BJ (cell line): ENCODE measurements around the gene PDS5A. TPM values are rescaled to one million over a fixed set of nuclear protein-coding genes. Genes with fewer than 3 reads are reported as not detected.
"Not testable (repeated sequence)": the region's sequence is repeated elsewhere in the genome, so short reads cannot be mapped to it uniquely, and the experiment has no call there.

Experiments used
- CTCF ChIA-PET: fragments of 350-600 bp; formaldehyde crosslinking; extraction: SDS; loops from one replicate; lab custom pipeline; 2021; ENCODE audit warnings: antibody characterized with exemption, inconsistent platforms; lab: Yijun Ruan, JAX
- POLR2A ChIA-PET: fragments of 300-600 bp; sonication (Branson Sonifier 250); formaldehyde crosslinking; extraction: SDS; loops from one replicate; lab custom pipeline; 2021; ENCODE audit warnings: antibody characterized with exemption; lab: Charles Lee
- DNase-seq: peaks from one replicate; pipeline ENCODE4 v3.0.0-alpha.2; 2011; ENCODE audit warnings: low read depth
- H3K27me3 ChIP-seq: 2 replicates; pipeline ENCODE4 v1.6.0; 2011; ENCODE audit warnings: low read length; ENCODE audit not compliant: control insufficient read depth, insufficient read depth
- H3K36me3 ChIP-seq: 2 replicates; pipeline ENCODE4 v1.5.1; 2011; ENCODE audit warnings: low read length; ENCODE audit not compliant: control insufficient read depth, insufficient read depth
- H3K4me3 ChIP-seq: 2 replicates; pipeline ENCODE4 v1.5.1; 2011; ENCODE audit warnings: low read depth, mild to moderate bottlenecking, control low read depth, low read length
- polyA plus RNA-seq: library from polyadenylated mRNA; depleted of rRNA; stranded (reverse); fragments of >200 nt; gene quantifications from 2 replicates; pipeline ENCODE4 v1.2.3, GENCODE V29; 2011
- TF ChIP-seq, protein P1 (sequence below): IDR thresholded peaks from 2 replicates; pipeline ENCODE4 v1.5.1; 2011; ENCODE audit warnings: low read depth, mild to moderate bottlenecking, control low read depth, inconsistent platforms, low read length, moderate library complexity; ENCODE audit not compliant: insufficient read depth

PDS5A gene
- polyA plus RNA-seq, 1 experiment = 17.8 TPM

DNA sequence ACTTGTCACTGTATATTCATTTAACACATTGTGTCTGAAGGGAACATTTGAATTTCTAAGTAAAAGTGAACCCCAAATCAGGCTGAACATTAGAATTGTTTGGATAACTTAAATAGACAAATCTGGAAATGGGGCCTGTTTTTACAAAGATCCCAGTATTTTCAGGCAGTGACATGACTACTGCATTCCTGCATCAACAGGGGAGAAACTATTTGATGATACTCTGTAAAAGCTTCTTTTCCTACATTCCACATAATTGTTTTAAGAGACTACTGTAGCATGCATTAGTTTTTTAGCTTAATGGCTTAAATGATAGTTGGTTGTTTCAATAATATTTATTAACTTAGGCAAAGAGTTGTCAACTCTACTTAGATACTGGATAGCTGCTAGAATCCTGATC is 127.0 kb downstream of the PDS5A start:
- no peaks in the 10 kb centered on the region for H3K27me3 ChIP-seq
- TF ChIP-seq, protein P1, sequence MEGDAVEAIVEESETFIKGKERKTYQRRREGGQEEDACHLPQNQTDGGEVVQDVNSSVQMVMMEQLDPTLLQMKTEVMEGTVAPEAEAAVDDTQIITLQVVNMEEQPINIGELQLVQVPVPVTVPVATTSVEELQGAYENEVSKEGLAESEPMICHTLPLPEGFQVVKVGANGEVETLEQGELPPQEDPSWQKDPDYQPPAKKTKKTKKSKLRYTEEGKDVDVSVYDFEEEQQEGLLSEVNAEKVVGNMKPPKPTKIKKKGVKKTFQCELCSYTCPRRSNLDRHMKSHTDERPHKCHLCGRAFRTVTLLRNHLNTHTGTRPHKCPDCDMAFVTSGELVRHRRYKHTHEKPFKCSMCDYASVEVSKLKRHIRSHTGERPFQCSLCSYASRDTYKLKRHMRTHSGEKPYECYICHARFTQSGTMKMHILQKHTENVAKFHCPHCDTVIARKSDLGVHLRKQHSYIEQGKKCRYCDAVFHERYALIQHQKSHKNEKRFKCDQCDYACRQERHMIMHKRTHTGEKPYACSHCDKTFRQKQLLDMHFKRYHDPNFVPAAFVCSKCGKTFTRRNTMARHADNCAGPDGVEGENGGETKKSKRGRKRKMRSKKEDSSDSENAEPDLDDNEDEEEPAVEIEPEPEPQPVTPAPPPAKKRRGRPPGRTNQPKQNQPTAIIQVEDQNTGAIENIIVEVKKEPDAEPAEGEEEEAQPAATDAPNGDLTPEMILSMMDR = no peak
- no peak overlapping the region for H3K4me3 ChIP-seq
- CTCF ChIA-PET = interaction anchor here (0.8 to 1.5 kb wide), 2 partner anchors 14 to 43 kb away, joined by 4 to 5 read pairs; no protein-coding TSS in a partner anchor
- no peak for DNase-seq
- peaks cover 3% of the 10 kb centered on the region for H3K36me3 ChIP-seq
- POLR2A ChIA-PET = no interaction called here

DNA sequence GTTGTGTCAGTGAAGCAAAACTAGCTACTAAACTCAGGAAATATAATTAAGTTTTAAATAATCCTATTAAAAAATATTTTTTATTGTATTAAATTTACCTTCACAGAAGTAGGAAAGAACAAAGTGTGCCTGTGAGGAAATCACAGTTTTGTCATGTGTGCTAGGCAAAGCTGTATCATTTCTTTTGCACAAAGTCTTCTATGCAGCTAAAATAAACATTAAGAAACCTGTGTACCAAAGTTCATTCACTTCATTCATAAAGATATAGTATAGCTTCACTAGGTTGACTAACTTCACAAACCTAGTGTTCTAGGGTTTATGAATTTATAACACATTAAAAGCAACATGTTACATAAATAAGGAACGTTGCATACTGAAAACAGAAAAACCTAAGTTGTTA is 131.0 kb downstream of the PDS5A start:
- TF ChIP-seq, protein P1 = no peak
- Histone ChIP-seq H3K36me3 (peaks cover 5% of the 10 kb centered on the region), H3K4me3 (no peak overlapping the region), H3K27me3 (no peaks in the 10 kb centered on the region)
- ChIA-PET CTCF (no interaction called here), POLR2A (no interaction called here)
- no peak for DNase-seq

DNA sequence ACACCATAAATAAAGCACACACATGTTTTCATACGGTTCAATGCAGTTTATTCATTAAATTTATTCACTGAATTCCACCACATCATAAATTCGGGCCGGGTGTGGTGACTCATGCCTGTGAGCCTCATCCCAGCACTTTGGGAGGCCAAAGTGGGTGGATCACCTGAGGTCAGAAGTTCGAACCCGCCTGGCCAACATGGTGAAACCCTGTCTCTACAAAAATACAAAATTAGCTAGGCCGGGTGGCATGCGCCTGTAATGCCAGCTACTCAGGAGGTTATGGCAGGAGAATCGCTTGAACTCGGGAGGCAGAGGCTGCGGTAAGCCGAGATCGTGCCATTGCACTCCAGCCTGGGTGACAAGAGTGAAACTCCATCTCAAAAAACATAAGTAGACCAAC is 131.6 kb downstream of the PDS5A start:
- Histone ChIP-seq H3K4me3 (no peak overlapping the region), H3K27me3 (no peaks in the 10 kb centered on the region), H3K36me3 (peaks cover 8% of the 10 kb centered on the region)
- ChIA-PET CTCF (no interaction called here), POLR2A (no interaction called here)
- TF ChIP-seq, protein P1 = no peak
- no peak for DNase-seq

DNA sequence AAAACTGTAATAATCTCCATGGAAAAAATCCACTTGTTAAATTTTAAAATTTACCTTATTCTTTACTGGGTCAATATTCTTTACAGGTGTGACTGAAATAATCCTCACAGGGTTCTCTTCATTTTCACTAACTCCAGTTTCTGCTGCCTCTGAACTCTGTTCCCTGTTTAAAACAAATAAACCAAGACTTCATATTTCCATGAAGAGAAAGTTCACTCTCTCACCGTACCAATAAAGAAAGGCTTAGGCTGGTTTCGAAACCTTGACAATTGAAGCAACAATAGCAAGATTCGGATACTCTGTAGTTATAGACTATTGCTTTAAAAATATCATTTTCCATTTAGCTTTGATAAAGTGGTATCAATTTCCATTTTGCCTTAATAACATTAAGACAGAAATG is 135.8 kb downstream of the PDS5A start:
- CTCF ChIA-PET = no interaction called here
- H3K27me3 ChIP-seq = no peaks in the 10 kb centered on the region

GRCh38 chr4:39840516-39840915 is 137.2 kb downstream of the PDS5A start:
- H3K27me3 ChIP-seq, DNase-seq, CTCF ChIA-PET, POLR2A ChIA-PET, H3K4me3 ChIP-seq: not testable (repeated sequence)
- peaks cover 15% of the 10 kb centered on the region for H3K36me3 ChIP-seq

More for the DNA sequence above, 135.8 kb downstream of the PDS5A start:
- DNase-seq = no peak
- H3K4me3 ChIP-seq = no peak overlapping the region
- TF ChIP-seq, protein P1 = no peak
- POLR2A ChIA-PET = no interaction called here
- H3K36me3 ChIP-seq = peaks cover 14% of the 10 kb centered on the region

- H3K4me3 ChIP-seq = no peak overlapping the region
- ChIA-PET CTCF (no interaction called here), POLR2A (no interaction called here)
- no peak for DNase-seq
- no peaks in the 10 kb centered on the region for H3K27me3 ChIP-seq
- TF ChIP-seq, protein P1 = no peak
- peaks cover 17% of the 10 kb centered on the region for H3K36me3 ChIP-seq
Measured at GRCh38 chr4:39840027-39840426, 137.7 kb downstream of the PDS5A start.

- DNase-seq, H3K27me3 ChIP-seq, POLR2A ChIA-PET, CTCF ChIA-PET, H3K4me3 ChIP-seq: not testable (repeated sequence)
- H3K36me3 ChIP-seq = peaks cover 19% of the 10 kb centered on the region
Measured at GRCh38 chr4:39838431-39838830, 139.3 kb downstream of the PDS5A start.
